ENCODE results near the gene EPB41L1.

DNA sequence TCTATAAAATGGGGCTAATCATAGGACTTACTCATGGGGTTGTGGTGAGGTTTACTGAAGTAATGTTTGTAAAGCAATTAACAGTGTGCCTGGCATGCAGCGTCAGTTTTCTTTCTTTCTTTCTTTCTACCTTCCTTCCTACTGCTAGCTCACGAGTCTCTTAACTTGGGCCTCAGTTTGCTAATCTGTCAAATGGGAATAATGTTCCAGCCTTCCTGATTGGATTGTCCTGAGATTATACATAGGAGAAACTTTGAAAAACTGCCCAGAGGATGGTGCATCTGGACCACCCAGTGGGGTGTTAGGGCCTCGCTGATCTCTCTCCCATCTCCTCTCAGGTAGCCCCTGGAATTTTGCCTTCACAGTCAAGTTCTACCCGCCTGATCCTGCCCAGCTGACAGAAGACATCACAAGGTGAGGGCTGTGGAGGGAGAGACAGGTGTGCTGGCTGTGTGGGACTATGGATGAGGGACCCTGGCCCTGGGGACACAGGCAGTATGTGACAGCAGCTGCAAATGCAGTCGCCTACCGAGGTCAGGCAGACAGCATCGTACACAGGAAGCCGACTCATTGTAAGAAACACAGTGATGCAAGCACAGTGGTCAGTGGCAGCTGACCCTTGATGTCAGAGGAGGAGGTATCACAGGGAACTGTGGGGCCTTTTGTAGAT, 27.5 kb downstream of the EPB41L1 start:
- TF ChIP-seq ZNF350 (tag by site-specific recombination; IDR thresholded peaks at IDR 0.05) = no peak
- no peak for TF ChIP-seq ZNF677 (tag by site-specific recombination; IDR thresholded peaks at IDR 0.05)
- no peak for TF ChIP-seq BCL11A (tag by site-specific recombination; IDR thresholded peaks at IDR 0.05; ENCODE audit: low read depth)
- no peak for TF ChIP-seq IKZF3 (tag by site-specific recombination; IDR thresholded peaks at IDR 0.05)
- TF ChIP-seq ZNF701 (tag by site-specific recombination; IDR thresholded peaks at IDR 0.05) = no peak
- TF ChIP-seq, protein P1, sequence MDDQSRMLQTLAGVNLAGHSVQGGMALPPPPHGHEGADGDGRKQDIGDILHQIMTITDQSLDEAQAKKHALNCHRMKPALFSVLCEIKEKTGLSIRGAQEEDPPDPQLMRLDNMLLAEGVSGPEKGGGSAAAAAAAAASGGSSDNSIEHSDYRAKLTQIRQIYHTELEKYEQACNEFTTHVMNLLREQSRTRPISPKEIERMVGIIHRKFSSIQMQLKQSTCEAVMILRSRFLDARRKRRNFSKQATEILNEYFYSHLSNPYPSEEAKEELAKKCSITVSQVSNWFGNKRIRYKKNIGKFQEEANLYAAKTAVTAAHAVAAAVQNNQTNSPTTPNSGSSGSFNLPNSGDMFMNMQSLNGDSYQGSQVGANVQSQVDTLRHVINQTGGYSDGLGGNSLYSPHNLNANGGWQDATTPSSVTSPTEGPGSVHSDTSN (CRISPR knock-in tag; IDR thresholded peaks at IDR 0.05) = no peak
- TF ChIP-seq, protein P2, sequence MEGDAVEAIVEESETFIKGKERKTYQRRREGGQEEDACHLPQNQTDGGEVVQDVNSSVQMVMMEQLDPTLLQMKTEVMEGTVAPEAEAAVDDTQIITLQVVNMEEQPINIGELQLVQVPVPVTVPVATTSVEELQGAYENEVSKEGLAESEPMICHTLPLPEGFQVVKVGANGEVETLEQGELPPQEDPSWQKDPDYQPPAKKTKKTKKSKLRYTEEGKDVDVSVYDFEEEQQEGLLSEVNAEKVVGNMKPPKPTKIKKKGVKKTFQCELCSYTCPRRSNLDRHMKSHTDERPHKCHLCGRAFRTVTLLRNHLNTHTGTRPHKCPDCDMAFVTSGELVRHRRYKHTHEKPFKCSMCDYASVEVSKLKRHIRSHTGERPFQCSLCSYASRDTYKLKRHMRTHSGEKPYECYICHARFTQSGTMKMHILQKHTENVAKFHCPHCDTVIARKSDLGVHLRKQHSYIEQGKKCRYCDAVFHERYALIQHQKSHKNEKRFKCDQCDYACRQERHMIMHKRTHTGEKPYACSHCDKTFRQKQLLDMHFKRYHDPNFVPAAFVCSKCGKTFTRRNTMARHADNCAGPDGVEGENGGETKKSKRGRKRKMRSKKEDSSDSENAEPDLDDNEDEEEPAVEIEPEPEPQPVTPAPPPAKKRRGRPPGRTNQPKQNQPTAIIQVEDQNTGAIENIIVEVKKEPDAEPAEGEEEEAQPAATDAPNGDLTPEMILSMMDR (tag by site-specific recombination; IDR thresholded peaks at IDR 0.05) = no peak
- TF ChIP-seq ZNF571 (tag by site-specific recombination; IDR thresholded peaks at IDR 0.05) = no peak
- TF ChIP-seq MZF1 (tag by site-specific recombination; IDR thresholded peaks at IDR 0.05; ENCODE audit: borderline replicate concordance) = no peak
